Measurements from ENCODE around the gene MSH3.

- TF ChIP-seq CTCF (IDR thresholded peaks at IDR 0.05) (no peak), POLR2A (IDR thresholded peaks at IDR 0.05) (no peak), POLR2AphosphoS5 (IDR thresholded peaks at IDR 0.05) (no peak)
These were observed 100.4 kb downstream of the MSH3 start for GRCh38 chr5:80754900-80755299.

Data from stomach (tissue), 4 donors.